Endothelial cell (in vitro differentiated cells): ENCODE data around the gene NFIX. TPM values are rescaled to one million over a fixed set of nuclear protein-coding genes. Genes with fewer than 3 reads are reported as not detected.
A peak's percentile ranks its signal among the peaks of the same experiment; 100 is the strongest.

Source experiments
- DNase-seq: peaks from one replicate; pipeline ENCODE4 v3.0.0; 2021; ENCODE audit warnings: low spot score
- H3K27ac Mint-ChIP-seq: one replicate; pipeline ENCODE4 v1.8.0; 2021; ENCODE audit warnings: mixed read lengths, inconsistent platforms; ENCODE audit not compliant: unreplicated experiment
- H3K27me3 Mint-ChIP-seq: one replicate; pipeline ENCODE4 v1.8.0; 2021; ENCODE audit warnings: mild to moderate bottlenecking, moderate library complexity, mixed read lengths, inconsistent platforms; ENCODE audit not compliant: unreplicated experiment
- H3K36me3 Mint-ChIP-seq: one replicate; pipeline ENCODE4 v1.8.0; 2021; ENCODE audit warnings: mild to moderate bottlenecking, low read depth, mixed read lengths, inconsistent platforms; ENCODE audit not compliant: unreplicated experiment
- H3K4me1 Mint-ChIP-seq: one replicate; pipeline ENCODE4 v1.8.0; 2021; ENCODE audit warnings: mild to moderate bottlenecking, mixed read lengths, inconsistent platforms; ENCODE audit not compliant: unreplicated experiment
- H3K4me3 Mint-ChIP-seq: one replicate; pipeline ENCODE4 v1.8.0; 2021; ENCODE audit warnings: mild to moderate bottlenecking, mixed read lengths, inconsistent platforms; ENCODE audit not compliant: unreplicated experiment
- H3K9me3 Mint-ChIP-seq: one replicate; pipeline ENCODE4 v1.8.0; 2021; ENCODE audit warnings: mixed read lengths, inconsistent platforms; ENCODE audit not compliant: unreplicated experiment
- CTCF ChIP-seq: fragments of 200-600 bp; sonication (generic); IDR thresholded peaks from one replicate; pipeline ENCODE4 v1.5.0; 2021; ENCODE audit warnings: antibody characterized with exemption; ENCODE audit not compliant: unreplicated experiment
- total RNA-seq: library from RNA; stranded (reverse); fragmentation: NEBNext Ultra II Directional; extraction: Animal tissue kit (Norgen Biotek cat#: 25700); gene quantifications from one replicate; pipeline ENCODE4 v1.2.1, GENCODE V29; 2021; ENCODE audit not compliant: unreplicated experiment

The NFIX gene
- total RNA-seq, 1 donor from 2014 or later = 9.9 TPM

- Mint-ChIP-seq H3K4me3 (peak overlapping the region; percentile 74), H3K4me1 (peaks cover 4% of the 10 kb centered on the region), H3K27me3 (peaks cover 4% of the 10 kb centered on the region), H3K9me3 (no peaks in the 10 kb centered on the region), H3K27ac (peak overlapping the region; percentile 70), H3K36me3 (peaks cover 20% of the 10 kb centered on the region)
- no peak for DNase-seq
- no peak for TF ChIP-seq CTCF
Observed at GRCh38 chr19:13137290-13137794, 142.1 kb downstream of the NFIX start.

GRCh38 chr19:13138171-13138915, 143.1 kb downstream of the NFIX start:
- TF ChIP-seq CTCF = no peak
- Mint-ChIP-seq H3K4me1 (peaks cover 4% of the 10 kb centered on the region), H3K27me3 (peaks cover 4% of the 10 kb centered on the region), H3K4me3 (no peak overlapping the region), H3K36me3 (peaks cover 20% of the 10 kb centered on the region), H3K9me3 (no peaks in the 10 kb centered on the region), H3K27ac (no peak overlapping the region)
- DNase-seq = no peak

GRCh38 chr19:13138916-13139198, 143.6 kb downstream of the NFIX start:
- H3K36me3 Mint-ChIP-seq = peaks cover 22% of the 10 kb centered on the region
- H3K4me1 Mint-ChIP-seq = peaks cover 4% of the 10 kb centered on the region
- no peak for TF ChIP-seq CTCF
- H3K9me3 Mint-ChIP-seq = no peaks in the 10 kb centered on the region
- no peak for DNase-seq
- no peak overlapping the region for H3K27ac Mint-ChIP-seq
- H3K4me3 Mint-ChIP-seq = no peak overlapping the region
- peaks cover 4% of the 10 kb centered on the region for H3K27me3 Mint-ChIP-seq

GRCh38 chr19:13139633-13140311, 144.5 kb downstream of the NFIX start:
- H3K4me1 Mint-ChIP-seq = peaks cover 4% of the 10 kb centered on the region
- H3K27ac Mint-ChIP-seq = peak overlapping the region; percentile 72
- no peak for DNase-seq
- peaks cover 22% of the 10 kb centered on the region for H3K36me3 Mint-ChIP-seq
- no peak for TF ChIP-seq CTCF
- H3K27me3 Mint-ChIP-seq = peaks cover 4% of the 10 kb centered on the region
- peak overlapping the region; percentile 47 for H3K4me3 Mint-ChIP-seq
- no peaks in the 10 kb centered on the region for H3K9me3 Mint-ChIP-seq
